HFFc6 (cell line): ENCODE measurements around the gene C7orf57. TPM values are rescaled to one million over a fixed set of nuclear protein-coding genes. Genes with fewer than 3 reads are reported as not detected.

Source experiments
- DNase-seq: peaks from one replicate; pipeline ENCODE4 v3.0.0-alpha.2; 2018
- H3K27ac Mint-ChIP-seq: 2 replicates; pipeline ENCODE4 v1.8.0; 2020; ENCODE audit warnings: mild to moderate bottlenecking, mixed read lengths
- H3K27me3 Mint-ChIP-seq: 2 replicates; pipeline ENCODE4 v1.8.0; 2021; ENCODE audit warnings: mild to moderate bottlenecking, moderate library complexity, mixed read lengths; ENCODE audit not compliant: insufficient read depth
- H3K36me3 Mint-ChIP-seq: 2 replicates; pipeline ENCODE4 v1.8.0; 2021; ENCODE audit warnings: low read depth, mixed read lengths
- H3K4me1 Mint-ChIP-seq: 2 replicates; pipeline ENCODE4 v1.8.0; 2020; ENCODE audit warnings: low read depth, mixed read lengths
- H3K4me3 Mint-ChIP-seq: 2 replicates; pipeline ENCODE4 v1.8.0; 2020; ENCODE audit warnings: mild to moderate bottlenecking, moderate library complexity, mixed read lengths
- H3K9me3 Mint-ChIP-seq: 2 replicates; pipeline ENCODE4 v1.8.0; 2020; ENCODE audit warnings: mild to moderate bottlenecking, mixed read lengths
- total RNA-seq, 6 experiments: library from RNA; stranded (reverse); fragmentation: NEBNext Ultra II Directional; extraction: Animal tissue kit (Norgen Biotek cat#: 25700); gene quantifications; 2 replicates in 1 of 6; 3 replicates in 5 of 6; pipeline ENCODE4 v1.2.3, GENCODE V29; 2021
- TF ChIP-seq, protein P1 (sequence below): fragments of 200-600 bp; sonication (generic); IDR thresholded peaks from 2 replicates; pipeline ENCODE4 v1.5.0; 2021; ENCODE audit warnings: antibody characterized with exemption, mild to moderate bottlenecking

Gene C7orf57
- total RNA-seq, 6 experiments from 2014 or later, result 0.14 TPM; not detected in 5

DNA sequence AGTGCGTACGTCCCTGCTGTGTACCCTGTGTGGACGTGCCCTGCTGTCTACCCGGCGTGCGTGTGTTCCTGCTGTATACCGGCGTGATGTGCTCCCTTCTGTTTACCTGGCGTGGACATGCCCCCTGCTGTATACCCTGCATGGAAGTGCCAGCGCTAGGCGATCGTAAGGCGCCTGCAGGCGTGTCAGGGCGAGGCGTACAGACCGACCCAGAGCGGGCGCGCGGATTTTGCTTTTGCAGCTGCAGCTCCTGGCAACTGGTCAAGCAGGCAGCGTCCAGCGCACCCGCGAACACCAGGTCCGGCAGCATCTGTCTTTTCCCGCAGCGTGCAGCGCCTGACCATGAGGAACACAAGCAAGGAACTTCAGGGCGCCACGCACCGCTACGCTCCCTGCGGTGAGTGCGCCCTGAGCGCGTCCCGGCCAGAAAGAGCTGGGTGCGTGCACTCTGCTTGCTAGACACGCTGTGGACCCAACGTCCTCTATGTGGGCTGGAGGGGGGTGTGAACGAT is 680 bp downstream of the C7orf57 start:
- no peaks in the 10 kb centered on the region for H3K36me3 Mint-ChIP-seq
- H3K27me3 Mint-ChIP-seq, result peaks cover 16% of the 10 kb centered on the region
- H3K4me1 Mint-ChIP-seq, result peaks cover 20% of the 10 kb centered on the region
- TF ChIP-seq, protein P1, sequence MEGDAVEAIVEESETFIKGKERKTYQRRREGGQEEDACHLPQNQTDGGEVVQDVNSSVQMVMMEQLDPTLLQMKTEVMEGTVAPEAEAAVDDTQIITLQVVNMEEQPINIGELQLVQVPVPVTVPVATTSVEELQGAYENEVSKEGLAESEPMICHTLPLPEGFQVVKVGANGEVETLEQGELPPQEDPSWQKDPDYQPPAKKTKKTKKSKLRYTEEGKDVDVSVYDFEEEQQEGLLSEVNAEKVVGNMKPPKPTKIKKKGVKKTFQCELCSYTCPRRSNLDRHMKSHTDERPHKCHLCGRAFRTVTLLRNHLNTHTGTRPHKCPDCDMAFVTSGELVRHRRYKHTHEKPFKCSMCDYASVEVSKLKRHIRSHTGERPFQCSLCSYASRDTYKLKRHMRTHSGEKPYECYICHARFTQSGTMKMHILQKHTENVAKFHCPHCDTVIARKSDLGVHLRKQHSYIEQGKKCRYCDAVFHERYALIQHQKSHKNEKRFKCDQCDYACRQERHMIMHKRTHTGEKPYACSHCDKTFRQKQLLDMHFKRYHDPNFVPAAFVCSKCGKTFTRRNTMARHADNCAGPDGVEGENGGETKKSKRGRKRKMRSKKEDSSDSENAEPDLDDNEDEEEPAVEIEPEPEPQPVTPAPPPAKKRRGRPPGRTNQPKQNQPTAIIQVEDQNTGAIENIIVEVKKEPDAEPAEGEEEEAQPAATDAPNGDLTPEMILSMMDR, result no peak
- peak overlapping the region; percentile 91 for H3K27ac Mint-ChIP-seq
- peak overlapping the region; percentile 90 for H3K4me3 Mint-ChIP-seq
- peak; percentile 9 for DNase-seq
- no peaks in the 10 kb centered on the region for H3K9me3 Mint-ChIP-seq

DNA sequence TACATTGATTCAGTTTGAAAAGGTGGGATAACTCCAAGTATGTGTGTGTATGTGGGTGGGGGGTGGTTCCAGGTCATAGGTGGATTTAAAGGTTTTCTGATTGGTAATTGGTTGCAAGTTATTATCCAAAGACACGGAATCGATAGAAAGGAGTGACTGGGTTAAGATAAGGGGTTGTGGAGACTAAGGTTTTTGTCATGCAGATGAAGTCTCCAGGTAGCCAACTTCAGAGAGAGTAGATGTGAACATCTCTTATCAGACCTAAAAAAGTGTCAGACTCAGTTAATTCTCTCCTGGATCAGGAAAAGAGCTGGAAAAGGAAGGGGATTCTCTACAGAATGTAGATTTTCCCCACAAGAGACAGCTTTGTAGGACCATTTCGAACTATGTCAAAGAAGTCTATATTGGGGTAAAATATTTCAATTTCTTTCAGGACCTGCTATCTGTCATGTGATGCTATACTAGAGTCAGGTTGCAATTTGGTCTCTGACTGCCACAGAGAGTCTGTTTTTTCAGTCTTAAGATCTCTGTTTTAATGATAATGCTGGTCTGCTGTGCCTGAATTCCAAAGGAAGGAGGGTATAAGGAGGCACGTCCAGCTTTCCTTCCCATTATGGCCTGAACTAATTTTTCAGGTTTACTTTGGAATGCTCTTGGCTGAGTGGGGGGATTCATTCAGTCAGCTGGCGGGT is 3.6 kb downstream of the C7orf57 start:
- Mint-ChIP-seq H3K4me1 (peaks cover 42% of the 10 kb centered on the region), H3K4me3 (no peak overlapping the region), H3K9me3 (no peaks in the 10 kb centered on the region), H3K27me3 (peaks cover 7% of the 10 kb centered on the region), H3K27ac (no peak overlapping the region), H3K36me3 (no peaks in the 10 kb centered on the region)
- TF ChIP-seq, protein P1, result no peak
- no peak for DNase-seq

DNA sequence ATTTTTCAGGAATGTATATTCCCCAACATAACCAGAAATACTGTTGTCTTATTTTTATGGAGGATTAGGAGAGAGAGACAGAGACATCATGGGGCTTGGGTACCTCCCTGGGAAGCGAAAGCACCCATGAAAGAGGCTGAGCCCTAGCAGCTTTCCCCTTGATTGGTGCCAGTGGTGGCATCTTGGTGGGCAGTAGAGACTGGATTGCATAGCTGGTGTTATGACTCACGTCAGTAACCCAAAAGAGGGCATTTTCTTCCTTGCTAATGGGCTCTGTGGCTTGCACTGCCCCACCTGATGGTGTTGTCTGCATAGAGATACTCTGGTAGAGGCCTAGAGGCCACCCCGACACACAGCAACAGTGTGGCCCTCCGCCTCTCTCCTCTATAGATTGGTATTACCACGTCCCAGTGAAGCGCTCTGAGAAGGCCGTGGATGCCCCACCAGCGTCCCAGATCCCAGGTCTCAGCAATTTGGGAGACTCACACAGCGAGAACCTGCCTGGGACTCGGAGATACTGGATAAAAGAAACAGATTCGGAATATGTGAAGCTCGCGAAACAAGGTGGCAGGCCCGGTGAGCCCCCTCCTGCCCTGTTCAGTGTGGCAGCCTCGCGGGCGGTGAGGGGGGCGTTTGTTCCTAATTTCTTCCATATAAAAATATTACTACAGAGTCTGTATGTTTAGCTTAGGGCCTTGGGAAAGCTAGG is 5.8 kb downstream of the C7orf57 start:
- no peaks in the 10 kb centered on the region for H3K36me3 Mint-ChIP-seq
- TF ChIP-seq, protein P1, result no peak
- peak; percentile 7 for DNase-seq
- peaks cover 10% of the 10 kb centered on the region for H3K27me3 Mint-ChIP-seq
- peak overlapping the region; percentile 85 for H3K27ac Mint-ChIP-seq
- H3K9me3 Mint-ChIP-seq, result no peaks in the 10 kb centered on the region
- peak overlapping the region; percentile 62; the same call in 1 of the 2 replicates for H3K4me3 Mint-ChIP-seq
- H3K4me1 Mint-ChIP-seq, result peaks cover 37% of the 10 kb centered on the region

DNA sequence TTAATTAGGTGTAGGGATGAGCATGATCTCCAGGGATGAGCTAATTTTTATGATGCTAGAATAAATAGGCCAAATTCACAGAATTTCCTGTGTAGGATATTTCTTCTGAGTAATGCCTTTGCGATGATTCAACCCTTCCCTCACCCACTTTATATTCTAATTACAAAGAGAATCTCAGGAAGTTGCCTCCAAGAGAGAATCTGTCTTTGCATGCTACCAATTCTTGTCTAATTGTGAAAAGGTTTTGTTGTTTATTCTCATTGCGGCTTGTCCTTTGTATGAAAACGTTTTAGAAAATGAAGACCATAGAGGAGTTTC is 6.3 kb downstream of the C7orf57 start:
- TF ChIP-seq, protein P1, result no peak
- DNase-seq, result peak; percentile 64
- Mint-ChIP-seq H3K4me3 (peak overlapping the region; percentile 62), H3K36me3 (no peaks in the 10 kb centered on the region), H3K4me1 (peaks cover 33% of the 10 kb centered on the region), H3K9me3 (no peaks in the 10 kb centered on the region), H3K27ac (peak overlapping the region; percentile 85), H3K27me3 (peaks cover 7% of the 10 kb centered on the region; the same call in 1 of the 2 replicates)

DNA sequence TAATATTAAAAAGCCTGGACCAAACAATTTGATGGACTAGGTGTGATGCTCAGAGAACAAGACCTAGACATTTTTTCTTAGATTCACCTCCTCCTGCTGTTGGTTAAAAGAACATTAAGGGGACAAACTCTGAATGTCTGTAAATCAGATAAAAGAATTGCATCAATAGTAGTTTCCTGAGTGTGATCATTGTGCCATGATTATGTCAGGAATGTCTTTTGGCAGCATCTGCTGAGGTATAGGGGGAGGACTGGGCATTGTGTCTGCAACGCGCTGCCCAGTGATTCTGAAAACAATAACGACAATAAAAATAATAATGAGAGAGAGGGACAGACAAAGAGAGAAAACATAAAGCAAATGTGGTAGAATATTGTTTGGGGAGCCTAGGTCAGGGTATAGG is 6.9 kb downstream of the C7orf57 start:
- peak; percentile 27 for DNase-seq
- H3K27ac Mint-ChIP-seq, result peak overlapping the region; percentile 85
- H3K27me3 Mint-ChIP-seq, result peaks cover 4% of the 10 kb centered on the region; the same call in 1 of the 2 replicates
- no peaks in the 10 kb centered on the region for H3K9me3 Mint-ChIP-seq
- H3K4me1 Mint-ChIP-seq, result peaks cover 33% of the 10 kb centered on the region
- peak overlapping the region; percentile 62 for H3K4me3 Mint-ChIP-seq
- H3K36me3 Mint-ChIP-seq, result no peaks in the 10 kb centered on the region
- TF ChIP-seq, protein P1, result no peak
